A549 (cell line): ENCODE measurements around the gene TCF25. TPM values are rescaled to one million over a fixed set of nuclear protein-coding genes. Genes with fewer than 3 reads are reported as not detected.

Experiments
- ATAC-seq, 2 experiments: fragments of 200-7000 bp in 1 of 2; fragments of >200 bp in 1 of 2; cut with Nextera tagmentation in 1 of 2; cut with Tn5 transposase in 1 of 2; 3 replicates each; pipeline versions ENCODE4 v1.8.0 to v1.9.1; 2018 to 2020; ENCODE audit warnings: mild to moderate bottlenecking in 1 of 2, moderate library complexity in 1 of 2
- CTCF ChIA-PET: fragments of 300-600 bp; sonication (Branson Sonifier 250); formaldehyde crosslinking; extraction: SDS; loops from one replicate; lab custom pipeline; 2021; ENCODE audit warnings: antibody characterized with exemption, inconsistent platforms; lab: Yijun Ruan, JAX
- POLR2A ChIA-PET: fragments of 350-600 bp; formaldehyde crosslinking; extraction: SDS; loops from one replicate; lab custom pipeline; 2021; ENCODE audit warnings: antibody characterized with exemption, inconsistent platforms; lab: Yijun Ruan, JAX
- DNase-seq, 2 experiments: peaks; one replicate each; pipeline versions ENCODE4 v3.0.0 to v3.0.0-alpha.2; 2011 to 2016; ENCODE audit warnings: low read depth in 1 of 2, low spot score in 1 of 2
- FAIRE-seq: peaks from 2 replicates; lab custom pipeline; 2011; peaks lifted over from hg19 to GRCh38; lab: Jason Lieb, UNC
- H3K27ac ChIP-seq, 2 experiments: fragments of >200 bp; sonication (Bioruptor Twin); formaldehyde crosslinking; 3 replicates each; pipeline ENCODE4 v1.5.1; 2016 to 2017
- H3K4me1 ChIP-seq: fragments of >200 bp; sonication (Bioruptor Twin); formaldehyde crosslinking; 3 replicates; pipeline ENCODE4 v1.6.1; 2016
- H3K4me2 ChIP-seq: fragments of >200 bp; sonication (Bioruptor Twin); formaldehyde crosslinking; 3 replicates; pipeline ENCODE4 v1.6.1; 2016
- H3K4me3 ChIP-seq: fragments of >200 bp; sonication (Bioruptor Twin); formaldehyde crosslinking; 3 replicates; pipeline ENCODE4 v1.5.1; 2016
- H3K9me3 ChIP-seq: fragments of >200 bp; sonication (Bioruptor Twin); formaldehyde crosslinking; 3 replicates; pipeline ENCODE4 v1.6.1; 2016
- HOXB5 ChIP-seq: fragments of 250-450 bp; sonication (Bioruptor Pico); IDR thresholded peaks from 2 replicates; pipeline ENCODE4 v1.5.0; 2020; ENCODE audit warnings: mild to moderate bottlenecking, moderate library complexity
- NFE2L2 ChIP-seq: fragments of 150-350 bp; conservative IDR thresholded peaks from 2 replicates; pipeline ENCODE4 v1.6.1; 2014; ENCODE audit warnings: low read length
- POLR2A ChIP-seq: IDR thresholded peaks from 2 replicates; pipeline ENCODE4 v1.6.1; 2012; ENCODE audit warnings: mild to moderate bottlenecking, low read length
- WGBS: methylation state at CpG from one replicate; pipeline ENCODE4 v1.1.6; 2017; ENCODE audit errors: missing lambda C conversion rate; 5-methylcytosine and 5-hydroxymethylcytosine counted together
- polyA plus RNA-seq, 4 experiments: library from polyadenylated mRNA; depleted of rRNA in 3 of 4; stranded (reverse); fragments of >200 nt; fragmentation: RNase III in 1 of 4; extraction: RNeasy Plus Mini Kit Qiagen cat#74134 plus additional on column Dnase treatment in 1 of 4; gene quantifications; 2 replicates in 3 of 4; 3 replicates in 1 of 4; pipeline ENCODE4 v1.2.3, GENCODE V29; 2011 to 2017
- TF ChIP-seq, protein P1 (sequence below): fragments of 200-600 bp; sonication (generic); IDR thresholded peaks from 2 replicates; pipeline ENCODE4 v1.6.1; 2016; ENCODE audit warnings: antibody characterized with exemption, mild to moderate bottlenecking, moderate library complexity
- TF ChIP-seq, protein P2 (sequence below): fragments of >200 bp; sonication (Bioruptor Twin); formaldehyde crosslinking; IDR thresholded peaks from 3 replicates; pipeline ENCODE4 v1.6.1; 2016
- TF ChIP-seq, protein P3 (sequence below): fragments of 150-350 bp; IDR thresholded peaks from 2 replicates; pipeline ENCODE4 v1.6.1; 2014; ENCODE audit warnings: low read depth, mild to moderate bottlenecking, low read length
- TF ChIP-seq, protein P4 (sequence below): IDR thresholded peaks from 2 replicates; pipeline ENCODE4 v1.6.1; 2012
- TF ChIP-seq, protein P5 (sequence below): fragments of 250-450 bp; sonication (Bioruptor Pico); IDR thresholded peaks from 2 replicates; pipeline ENCODE4 v1.5.0; 2021; ENCODE audit warnings: mild to moderate bottlenecking, moderate library complexity, borderline replicate concordance

The TCF25 gene
- polyA plus RNA-seq, 2 of the 4 experiments (the other 2 are of a cell fraction) = 125 TPM

DNA sequence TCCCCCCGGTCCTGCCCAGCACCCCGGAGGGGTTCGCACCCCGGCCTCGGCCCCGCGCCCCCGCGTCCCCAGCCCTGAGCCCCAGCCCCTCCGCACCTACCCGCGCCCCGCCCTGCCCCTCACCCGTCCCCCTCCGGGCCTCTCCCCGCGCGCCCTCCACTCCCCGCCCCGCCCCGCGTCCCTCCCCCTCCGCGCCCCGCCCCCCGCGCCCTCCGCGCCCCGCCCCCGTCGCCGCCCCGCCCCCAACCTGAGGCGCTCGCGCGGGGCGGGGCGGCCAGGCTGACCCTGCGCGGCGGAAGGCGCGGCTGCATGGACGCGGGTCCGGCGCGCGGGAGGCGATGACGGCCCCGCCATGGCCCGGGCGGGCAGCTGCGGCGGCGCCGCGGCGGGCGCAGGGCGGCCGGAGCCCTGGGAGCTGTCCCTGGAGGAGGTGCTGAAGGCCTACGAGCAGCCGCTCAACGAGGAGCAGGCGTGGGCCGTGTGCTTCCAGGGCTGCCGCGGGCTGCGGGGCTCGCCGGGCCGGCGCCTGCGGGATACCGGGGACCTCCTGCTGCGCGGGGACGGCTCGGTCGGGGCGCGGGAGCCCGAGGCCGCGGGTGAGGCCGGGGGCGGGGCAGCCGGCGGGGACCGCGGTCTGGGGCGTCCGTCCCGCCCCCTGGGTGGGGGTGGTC lies 45.1 kb upstream of the TCF25 start, which contains the start of gene SPIRE2:
Gene SPIRE2 (plus strand): TSS at position 277 of the 671 bp plus-strand sequence. CDS start 76 bp downstream, at position 353.
- H3K9me3 ChIP-seq = no peaks in the 10 kb centered on the region
- WGBS = 0% methylated on average over 14 of the region's 98 CpGs
- ATAC-seq (peak; percentile 74 to 75), FAIRE-seq (no peak), DNase-seq (peak in 1 of 2 experiments; percentile 53)
- H3K27ac ChIP-seq = peak within 1 kb of the TSS; percentile 76 to 98
- POLR2A ChIA-PET = interaction anchor here (1.0 kb wide), 1 partner anchor 45 kb away, joined by 3 read pairs; the partner anchor contains the start of gene TCF25
- TF ChIP-seq, protein P1, sequence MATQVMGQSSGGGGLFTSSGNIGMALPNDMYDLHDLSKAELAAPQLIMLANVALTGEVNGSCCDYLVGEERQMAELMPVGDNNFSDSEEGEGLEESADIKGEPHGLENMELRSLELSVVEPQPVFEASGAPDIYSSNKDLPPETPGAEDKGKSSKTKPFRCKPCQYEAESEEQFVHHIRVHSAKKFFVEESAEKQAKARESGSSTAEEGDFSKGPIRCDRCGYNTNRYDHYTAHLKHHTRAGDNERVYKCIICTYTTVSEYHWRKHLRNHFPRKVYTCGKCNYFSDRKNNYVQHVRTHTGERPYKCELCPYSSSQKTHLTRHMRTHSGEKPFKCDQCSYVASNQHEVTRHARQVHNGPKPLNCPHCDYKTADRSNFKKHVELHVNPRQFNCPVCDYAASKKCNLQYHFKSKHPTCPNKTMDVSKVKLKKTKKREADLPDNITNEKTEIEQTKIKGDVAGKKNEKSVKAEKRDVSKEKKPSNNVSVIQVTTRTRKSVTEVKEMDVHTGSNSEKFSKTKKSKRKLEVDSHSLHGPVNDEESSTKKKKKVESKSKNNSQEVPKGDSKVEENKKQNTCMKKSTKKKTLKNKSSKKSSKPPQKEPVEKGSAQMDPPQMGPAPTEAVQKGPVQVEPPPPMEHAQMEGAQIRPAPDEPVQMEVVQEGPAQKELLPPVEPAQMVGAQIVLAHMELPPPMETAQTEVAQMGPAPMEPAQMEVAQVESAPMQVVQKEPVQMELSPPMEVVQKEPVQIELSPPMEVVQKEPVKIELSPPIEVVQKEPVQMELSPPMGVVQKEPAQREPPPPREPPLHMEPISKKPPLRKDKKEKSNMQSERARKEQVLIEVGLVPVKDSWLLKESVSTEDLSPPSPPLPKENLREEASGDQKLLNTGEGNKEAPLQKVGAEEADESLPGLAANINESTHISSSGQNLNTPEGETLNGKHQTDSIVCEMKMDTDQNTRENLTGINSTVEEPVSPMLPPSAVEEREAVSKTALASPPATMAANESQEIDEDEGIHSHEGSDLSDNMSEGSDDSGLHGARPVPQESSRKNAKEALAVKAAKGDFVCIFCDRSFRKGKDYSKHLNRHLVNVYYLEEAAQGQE = peak; percentile 70
- TF ChIP-seq HOXB5 (CRISPR knock-in tag) = peak; percentile 51; the same call in 1 of the 2 replicates
- TF ChIP-seq, protein P2, sequence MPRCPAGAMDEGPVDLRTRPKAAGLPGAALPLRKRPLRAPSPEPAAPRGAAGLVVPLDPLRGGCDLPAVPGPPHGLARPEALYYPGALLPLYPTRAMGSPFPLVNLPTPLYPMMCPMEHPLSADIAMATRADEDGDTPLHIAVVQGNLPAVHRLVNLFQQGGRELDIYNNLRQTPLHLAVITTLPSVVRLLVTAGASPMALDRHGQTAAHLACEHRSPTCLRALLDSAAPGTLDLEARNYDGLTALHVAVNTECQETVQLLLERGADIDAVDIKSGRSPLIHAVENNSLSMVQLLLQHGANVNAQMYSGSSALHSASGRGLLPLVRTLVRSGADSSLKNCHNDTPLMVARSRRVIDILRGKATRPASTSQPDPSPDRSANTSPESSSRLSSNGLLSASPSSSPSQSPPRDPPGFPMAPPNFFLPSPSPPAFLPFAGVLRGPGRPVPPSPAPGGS = 0 out of 3 replicates have a peak, but pooled peaks have one; percentile 14
- no peak for TF ChIP-seq NFE2L2
- TF ChIP-seq, protein P3, sequence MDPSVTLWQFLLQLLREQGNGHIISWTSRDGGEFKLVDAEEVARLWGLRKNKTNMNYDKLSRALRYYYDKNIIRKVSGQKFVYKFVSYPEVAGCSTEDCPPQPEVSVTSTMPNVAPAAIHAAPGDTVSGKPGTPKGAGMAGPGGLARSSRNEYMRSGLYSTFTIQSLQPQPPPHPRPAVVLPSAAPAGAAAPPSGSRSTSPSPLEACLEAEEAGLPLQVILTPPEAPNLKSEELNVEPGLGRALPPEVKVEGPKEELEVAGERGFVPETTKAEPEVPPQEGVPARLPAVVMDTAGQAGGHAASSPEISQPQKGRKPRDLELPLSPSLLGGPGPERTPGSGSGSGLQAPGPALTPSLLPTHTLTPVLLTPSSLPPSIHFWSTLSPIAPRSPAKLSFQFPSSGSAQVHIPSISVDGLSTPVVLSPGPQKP = no peak
- TF ChIP-seq POLR2A = peak; percentile 66
- CTCF ChIA-PET = interaction anchor here (2.3 to 2.8 kb wide), 2 partner anchors 33 to 128 kb away, joined by 7 to 16 read pairs; no protein-coding TSS in a partner anchor
- H3K4me1 ChIP-seq = peaks cover 14% of the 10 kb centered on the region
- peak within 1 kb of the TSS; percentile 71 for H3K4me3 ChIP-seq
- H3K4me2 ChIP-seq = peak within 1 kb of the TSS; percentile 81

DNA sequence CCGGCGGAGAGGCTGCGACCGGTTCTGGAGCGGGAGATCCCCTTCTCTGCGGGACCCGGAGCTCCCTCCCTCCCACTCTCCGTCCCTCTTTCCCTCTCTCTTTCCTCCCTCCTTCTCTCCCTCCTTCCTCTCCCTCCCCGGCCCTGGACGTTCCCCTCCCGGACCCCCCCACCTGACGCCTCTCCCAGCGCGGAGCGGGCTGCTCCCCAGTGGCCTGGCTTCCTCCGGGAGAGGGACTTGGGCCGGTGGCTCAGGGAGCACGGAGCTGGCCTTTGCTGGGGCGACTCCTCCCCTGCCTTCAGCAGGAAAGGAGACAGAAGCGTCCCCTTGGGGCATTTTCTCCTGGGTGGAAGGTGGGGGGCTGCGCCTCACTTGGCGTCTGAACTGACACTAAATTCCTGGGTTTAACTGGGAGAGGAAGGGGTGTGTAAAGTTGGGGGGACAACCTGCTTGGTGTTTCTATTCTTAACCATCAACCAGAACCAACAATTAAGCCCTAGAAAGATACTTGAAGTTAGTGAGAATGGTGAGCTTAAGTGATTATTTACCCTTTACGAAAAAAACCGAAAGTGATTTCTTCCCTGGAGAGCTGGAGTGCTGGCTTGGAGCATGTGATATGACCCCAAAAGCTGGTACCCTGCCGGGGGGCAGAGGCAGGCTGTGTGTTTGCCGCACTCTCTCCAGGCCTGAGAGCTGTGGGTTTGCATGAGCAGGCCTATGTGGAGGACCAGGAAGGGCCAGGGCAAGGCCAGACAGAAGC lies 44.3 kb upstream of the TCF25 start:
- Histone ChIP-seq H3K27ac (peak overlapping the region; percentile 76 to 98), H3K9me3 (no peaks in the 10 kb centered on the region), H3K4me1 (peaks cover 14% of the 10 kb centered on the region), H3K4me3 (peak overlapping the region; percentile 71), H3K4me2 (peak overlapping the region; percentile 81)
- no peak for DNase-seq
- TF ChIP-seq, protein P4, sequence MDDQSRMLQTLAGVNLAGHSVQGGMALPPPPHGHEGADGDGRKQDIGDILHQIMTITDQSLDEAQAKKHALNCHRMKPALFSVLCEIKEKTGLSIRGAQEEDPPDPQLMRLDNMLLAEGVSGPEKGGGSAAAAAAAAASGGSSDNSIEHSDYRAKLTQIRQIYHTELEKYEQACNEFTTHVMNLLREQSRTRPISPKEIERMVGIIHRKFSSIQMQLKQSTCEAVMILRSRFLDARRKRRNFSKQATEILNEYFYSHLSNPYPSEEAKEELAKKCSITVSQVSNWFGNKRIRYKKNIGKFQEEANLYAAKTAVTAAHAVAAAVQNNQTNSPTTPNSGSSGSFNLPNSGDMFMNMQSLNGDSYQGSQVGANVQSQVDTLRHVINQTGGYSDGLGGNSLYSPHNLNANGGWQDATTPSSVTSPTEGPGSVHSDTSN = no peak
- FAIRE-seq = no peak
- WGBS = 25% methylated on average over 14 of the region's 26 CpGs
- ATAC-seq = peak; percentile 16 to 23; a peak in 5 of 6 replicates
- ChIA-PET POLR2A (interaction anchor here (1.0 kb wide), 1 partner anchor 45 kb away, joined by 3 read pairs; the partner anchor contains the start of gene TCF25), CTCF (interaction anchor here (1.0 to 2.8 kb wide), 3 partner anchors 12 to 128 kb away, joined by 3 to 16 read pairs (median 7); partner anchors contain the start of gene FANCA)

DNA sequence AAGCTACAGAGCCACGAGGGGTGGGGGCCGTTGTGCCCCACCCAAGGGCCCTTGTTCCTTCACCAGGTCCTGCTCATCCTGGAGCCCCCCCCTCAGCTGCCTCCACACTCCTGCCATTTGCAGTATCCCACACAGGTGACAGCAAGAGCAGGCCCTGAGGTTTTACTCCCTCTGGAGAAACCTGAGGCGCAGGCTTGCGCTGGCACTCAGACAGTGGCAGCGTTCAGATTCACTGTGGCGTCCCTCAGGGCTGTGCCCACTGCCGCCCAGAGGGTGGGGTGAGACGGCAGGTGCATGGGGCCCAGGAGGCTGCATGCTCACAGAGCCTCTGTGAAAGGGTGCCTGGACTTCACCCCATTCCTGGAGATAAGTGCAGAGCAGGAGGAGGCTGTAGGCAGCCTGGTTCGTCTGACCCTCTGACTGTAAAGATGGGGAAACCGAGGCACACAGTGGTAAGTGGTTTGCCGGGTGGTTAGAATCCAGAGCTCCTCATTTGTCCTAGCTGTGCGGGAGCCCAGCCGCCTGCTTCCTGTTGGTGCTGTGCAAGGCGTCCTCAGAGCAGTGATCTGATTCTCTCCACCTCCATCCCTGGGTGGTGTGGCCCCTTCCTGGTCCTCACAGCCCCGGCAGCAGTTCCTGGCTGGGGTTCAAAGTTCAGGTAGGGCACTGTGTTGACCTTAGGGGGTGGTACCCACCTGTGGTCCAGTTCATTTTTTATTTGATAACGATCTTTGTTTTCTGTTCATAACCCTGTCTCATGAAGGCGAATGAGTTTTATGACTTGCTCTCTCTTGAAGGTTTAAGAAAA lies 43.6 kb upstream of the TCF25 start:
- ChIA-PET CTCF (interaction anchor here (1.0 to 2.8 kb wide), 2 partner anchors 13 to 31 kb away, joined by 3 to 16 read pairs; partner anchors contain the start of gene FANCA), POLR2A (no interaction called here)
- Histone ChIP-seq H3K27ac (peak overlapping the region in 1 of 2 experiments; percentile 98; a peak in 2 of 6 replicates), H3K4me1 (peaks cover 14% of the 10 kb centered on the region), H3K4me3 (no peak overlapping the region; the same call in 2 of the 3 replicates), H3K9me3 (no peaks in the 10 kb centered on the region), H3K4me2 (peak overlapping the region; percentile 81)
- no peak for DNase-seq
- 66% methylated on average over 11 of the region's 17 CpGs for WGBS
- ATAC-seq = no peak
- TF ChIP-seq, protein P5, sequence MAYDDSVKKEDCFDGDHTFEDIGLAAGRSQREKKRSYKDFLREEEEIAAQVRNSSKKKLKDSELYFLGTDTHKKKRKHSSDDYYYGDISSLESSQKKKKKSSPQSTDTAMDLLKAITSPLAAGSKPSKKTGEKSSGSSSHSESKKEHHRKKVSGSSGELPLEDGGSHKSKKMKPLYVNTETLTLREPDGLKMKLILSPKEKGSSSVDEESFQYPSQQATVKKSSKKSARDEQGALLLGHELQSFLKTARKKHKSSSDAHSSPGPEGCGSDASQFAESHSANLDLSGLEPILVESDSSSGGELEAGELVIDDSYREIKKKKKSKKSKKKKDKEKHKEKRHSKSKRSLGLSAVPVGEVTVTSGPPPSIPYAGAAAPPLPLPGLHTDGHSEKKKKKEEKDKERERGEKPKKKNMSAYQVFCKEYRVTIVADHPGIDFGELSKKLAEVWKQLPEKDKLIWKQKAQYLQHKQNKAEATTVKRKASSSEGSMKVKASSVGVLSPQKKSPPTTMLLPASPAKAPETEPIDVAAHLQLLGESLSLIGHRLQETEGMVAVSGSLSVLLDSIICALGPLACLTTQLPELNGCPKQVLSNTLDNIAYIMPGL (CRISPR knock-in tag) = no peak
- no peak for FAIRE-seq
